HepG2 (cell line): ENCODE results near the gene PTPRD. TPM values are rescaled to one million over a fixed set of nuclear protein-coding genes. Genes with fewer than 3 reads are reported as not detected.

Source experiments
- ATAC-seq: fragments of 200-7000 bp; cut with Tn5 transposase; 3 replicates; pipeline ENCODE4 v1.9.1; 2020; ENCODE audit warnings: mild to moderate bottlenecking, moderate library complexity
- BruUV-seq: library from RNA; stranded (reverse); fragments of 400-500 nt; replicated peaks from 2 replicates; lab custom pipeline; 2021; lab: Mats Ljungman, UMichigan
- CTCF ChIA-PET: fragments of 300-600 bp; formaldehyde crosslinking; extraction: SDS; loops from one replicate; lab custom pipeline; 2021; ENCODE audit warnings: low total read pairs, inconsistent platforms, low intra/inter-chr PET ratio; lab: Yijun Ruan, JAX
- POLR2A ChIA-PET: fragments of 350-600 bp; sonication (Branson Sonifier 250); formaldehyde crosslinking; loops from one replicate; lab custom pipeline; 2020; ENCODE audit warnings: antibody characterized with exemption, inconsistent platforms; lab: Yijun Ruan, JAX
- DNase-seq: peaks from one replicate; pipeline ENCODE4 v3.0.0-alpha.2; 2015; ENCODE audit warnings: low spot score
- FAIRE-seq: peaks from 3 replicates; lab custom pipeline; 2011; peaks lifted over from hg19 to GRCh38; lab: Jason Lieb, UNC
- H2AFZ ChIP-seq: one replicate; pipeline ENCODE4 v1.6.1; 2011; ENCODE audit warnings: low read length, inconsistent platforms
- H3K27ac ChIP-seq: fragments of 300-600 bp; 3 replicates; pipeline ENCODE4 v1.8.0; 2011; ENCODE audit warnings: mixed run types, mild to moderate bottlenecking, mixed read lengths, low read length, inconsistent platforms; ENCODE audit not compliant: insufficient read depth; ENCODE audit errors: extremely low read length
- H3K27me3 ChIP-seq, 2 experiments: fragments of 200-600 bp in 1 of 2; 2 replicates in 1 of 2; 3 replicates in 1 of 2; pipeline versions ENCODE4 v1.6.0 to v1.8.0; 2011; ENCODE audit warnings: low read length in 2 of 2, mild to moderate bottlenecking in 2 of 2, moderate library complexity in 2 of 2, inconsistent platforms in 1 of 2; ENCODE audit not compliant: insufficient read depth in 2 of 2, control insufficient read depth in 1 of 2
- H3K36me3 ChIP-seq, 2 experiments: fragments of 200-600 bp in 1 of 2; replicated peaks in 1 of 2; 2 replicates in 1 of 2; 3 replicates in 1 of 2; pipeline versions ENCODE4 v1.5.1 to v1.8.0; 2011; ENCODE audit warnings: low read length in 2 of 2, inconsistent platforms in 1 of 2; ENCODE audit not compliant: insufficient read depth in 2 of 2, control insufficient read depth in 1 of 2
- H3K4me1 ChIP-seq: 2 replicates; pipeline ENCODE4 v1.5.1; 2012; ENCODE audit warnings: low read length, inconsistent platforms; ENCODE audit not compliant: insufficient read depth
- H3K4me2 ChIP-seq: 2 replicates; pipeline ENCODE4 v1.6.0; 2011; ENCODE audit warnings: low read depth, low read length, inconsistent platforms
- H3K4me3 ChIP-seq, 3 experiments: fragments of 200-600 bp in 1 of 3; sonication (generic), shearing (Covaris generic) in 1 of 3; replicated peaks in 1 of 3; 2 replicates each; pipeline ENCODE4 v1.5.1; 2011 to 2016; ENCODE audit warnings: low read length in 3 of 3, inconsistent platforms in 2 of 3, low read depth in 2 of 3, mild to moderate bottlenecking in 2 of 3, control low read depth in 1 of 3, mixed read lengths in 1 of 3; ENCODE audit not compliant: insufficient read depth in 1 of 3
- H3K79me2 ChIP-seq: one replicate; pipeline ENCODE4 v1.6.1; 2011; ENCODE audit warnings: low read length, inconsistent platforms; ENCODE audit not compliant: insufficient read depth
- H3K9ac ChIP-seq: 2 replicates; pipeline ENCODE4 v1.6.0; 2011; ENCODE audit warnings: mild to moderate bottlenecking, low read depth, low read length, inconsistent platforms; ENCODE audit not compliant: insufficient read depth
- H3K9me3 ChIP-seq: 2 replicates; pipeline ENCODE4 v1.5.1; 2012; ENCODE audit warnings: mild to moderate bottlenecking, low read length
- H4K20me1 ChIP-seq: 2 replicates; pipeline ENCODE4 v1.6.0; 2011; ENCODE audit warnings: inconsistent platforms, mild to moderate bottlenecking, low read length, moderate library complexity; ENCODE audit not compliant: insufficient read depth
- CEBPB ChIP-seq: IDR thresholded peaks from 2 replicates; pipeline ENCODE4 v1.6.1; 2011; ENCODE audit warnings: low read depth, low read length, improper control_type of control experiment, borderline replicate concordance
- CREM ChIP-seq, 2 experiments: sonication (generic) in 1 of 2; formaldehyde crosslinking in 1 of 2; IDR thresholded peaks; 2 replicates each; pipeline versions ENCODE4 v1.4.0 to v1.6.1; 2016 to 2020; ENCODE audit warnings: antibody characterized with exemption in 1 of 2, mild to moderate bottlenecking in 1 of 2, missing genetic modification reagents in 1 of 2
- HBP1 ChIP-seq: IDR thresholded peaks from 2 replicates; pipeline ENCODE4 v1.6.1; 2016; ENCODE audit warnings: low read depth, control low read depth
- HINFP ChIP-seq: sonication (generic); formaldehyde crosslinking; IDR thresholded peaks from 2 replicates; pipeline ENCODE4 v1.4.0; 2020; ENCODE audit warnings: low read depth, mild to moderate bottlenecking, missing genetic modification reagents
- HNF1A ChIP-seq, 2 experiments: sonication (generic) in 1 of 2; formaldehyde crosslinking in 1 of 2; IDR thresholded peaks; 2 replicates each; pipeline versions ENCODE4 v1.4.0 to v1.6.1; 2016 to 2020; ENCODE audit warnings: borderline replicate concordance in 1 of 2, low read depth in 1 of 2, mild to moderate bottlenecking in 1 of 2, missing genetic modification reagents in 1 of 2
- MXI1 ChIP-seq: IDR thresholded peaks from 3 replicates; pipeline ENCODE4 v1.6.1; 2012; ENCODE audit warnings: low read depth, low read length, inconsistent platforms, borderline replicate concordance
- PAF1 ChIP-seq: IDR thresholded peaks from 2 replicates; pipeline ENCODE4 v1.6.1; 2016; ENCODE audit warnings: missing genetic modification reagents, missing compliant biosample characterization
- PITX1 ChIP-seq: sonication (generic); formaldehyde crosslinking; IDR thresholded peaks from 2 replicates; pipeline ENCODE4 v1.5.1; 2020; ENCODE audit warnings: mild to moderate bottlenecking, missing genetic modification reagents
- PLRG1 ChIP-seq: fragments of 450-650 bp; conservative IDR thresholded peaks from 2 replicates; pipeline ENCODE4 v1.6.1; 2016
- SMAD9 ChIP-seq: sonication (generic); formaldehyde crosslinking; IDR thresholded peaks from 2 replicates; pipeline ENCODE4 v1.5.1; 2020; ENCODE audit warnings: mild to moderate bottlenecking, missing genetic modification reagents
- SPEN ChIP-seq: sonication (generic); formaldehyde crosslinking; IDR thresholded peaks from 2 replicates; pipeline ENCODE4 v1.5.1; 2020; ENCODE audit warnings: low read depth, mild to moderate bottlenecking, missing genetic modification reagents
- SRSF4 ChIP-seq: fragments of 200-400 bp; formaldehyde crosslinking; IDR thresholded peaks from one replicate; pipeline ENCODE4 v1.6.1; 2018; ENCODE audit warnings: mild to moderate bottlenecking, low read depth, low read length, moderate library complexity; ENCODE audit not compliant: poor library complexity, severe bottlenecking
- STAG1 ChIP-seq: sonication (generic); formaldehyde crosslinking; IDR thresholded peaks from 2 replicates; pipeline ENCODE4 v1.4.0; 2020; ENCODE audit warnings: missing genetic modification reagents
- TARDBP ChIP-seq: sonication (generic); formaldehyde crosslinking; IDR thresholded peaks from 2 replicates; pipeline ENCODE4 v1.8.0; 2022; ENCODE audit warnings: mild to moderate bottlenecking, missing genetic modification reagents
- TMF1 ChIP-seq: sonication (generic); formaldehyde crosslinking; IDR thresholded peaks from 2 replicates; pipeline ENCODE4 v1.8.1; 2022; ENCODE audit warnings: low read depth, missing genetic modification reagents
- ZNF335 ChIP-seq: sonication (generic); formaldehyde crosslinking; IDR thresholded peaks from 2 replicates; pipeline ENCODE4 v1.4.0; 2020; ENCODE audit warnings: missing genetic modification reagents
- ZSCAN22 ChIP-seq: sonication (generic); formaldehyde crosslinking; IDR thresholded peaks from 2 replicates; pipeline ENCODE4 v1.4.0; 2020; ENCODE audit warnings: mild to moderate bottlenecking, missing genetic modification reagents
- WGBS: methylation state at CpG from one replicate; pipeline ENCODE4 v1.1.6; 2017; ENCODE audit warnings: low lambda C conversion rate; 5-methylcytosine and 5-hydroxymethylcytosine counted together
- in situ Hi-C: cut with HindIII; loops from 2 replicates; pipeline ENCODE4 v1.10.0; 2017; ENCODE audit warnings: low pct_unique_long_range_greater_than_20kb; ENCODE audit not compliant: extremely low pct_ligation_motif_present
- intact Hi-C: fragments of 100-400 bp; cut with micrococcal nuclease; formaldehyde crosslinking; loops from one replicate; pipeline ENCODE4 v1.10.0; 2022; ENCODE audit not compliant: unreplicated experiment
- polyA plus RNA-seq, 8 experiments: library from polyadenylated mRNA; depleted of rRNA in 3 of 8; stranded (reverse) in 7 of 8; unstranded in 1 of 8; fragments of >200 nt; fragmentation: Illumina TruSeq in 4 of 8; extraction: Trizol in 4 of 8; gene quantifications; 2 replicates each; pipeline versions ENCODE4 v1.2.1 to v1.2.3, GENCODE V29; 2011 to 2016; ENCODE audit warnings: low read depth in 4 of 8, missing spikeins in 1 of 8, mixed read lengths in 1 of 8; ENCODE audit not compliant: insufficient read depth in 1 of 8
- total RNA-seq, 5 experiments: library from RNA; depleted of rRNA; stranded (reverse); fragments of >200 nt; fragmentation: Illumina TruSeq; extraction: Trizol; gene quantifications; 2 replicates each; pipeline ENCODE4 v1.2.3, GENCODE V29; 2016; ENCODE audit warnings: low read depth in 1 of 5

PTPRD gene
- total and polyA plus RNA-seq, 2 of the 13 experiments (the other 11 are each of a cell fraction or from before 2014, with no cell fraction given): 0.05 TPM; not detected in 1

DNA sequence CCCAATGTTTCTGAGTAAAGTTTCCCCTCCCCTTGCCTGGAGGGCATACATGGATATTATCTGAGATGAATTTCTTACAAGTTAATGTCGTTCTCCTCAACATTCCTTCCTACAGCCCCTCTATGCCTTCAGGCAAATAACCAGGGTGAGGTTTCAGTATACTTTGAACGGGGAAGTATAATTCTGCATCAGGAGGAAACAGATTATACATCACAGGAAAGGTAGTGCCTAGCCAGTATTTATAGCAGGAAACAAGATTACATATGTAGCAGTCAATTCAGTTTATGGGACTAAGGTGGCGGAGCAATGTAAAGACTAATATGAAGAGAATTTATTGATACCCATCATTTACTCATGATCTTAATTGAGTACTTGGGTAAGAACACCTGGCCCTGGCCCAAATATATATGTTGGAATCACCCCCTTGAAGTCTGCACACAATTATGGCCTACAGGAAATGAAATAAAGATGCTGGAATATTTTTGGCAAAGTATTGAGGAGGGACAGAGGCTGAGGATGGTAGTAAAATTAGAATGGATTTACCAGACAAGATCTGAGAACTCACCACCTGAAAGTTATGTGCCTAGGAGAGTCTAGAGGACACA, 661.1 kb downstream of the PTPRD start:
- H3K36me3 ChIP-seq: no peaks in the 10 kb centered on the region
- H3K4me1 ChIP-seq: no peaks in the 10 kb centered on the region
- no peaks in the 10 kb centered on the region for H3K79me2 ChIP-seq
- no peaks in the 10 kb centered on the region for H3K27me3 ChIP-seq
- no peak overlapping the region for H3K4me2 ChIP-seq
- in situ Hi-C loops: no loop called here
- no peaks in the 10 kb centered on the region for H4K20me1 ChIP-seq
- no peaks in the 10 kb centered on the region for H3K9me3 ChIP-seq
- FAIRE-seq (no peak), DNase-seq (no peak), ATAC-seq (no peak)
- BruUV-seq: no TSS peak
- ChIA-PET CTCF (no interaction called here), POLR2A (no interaction called here)
- no peak overlapping the region for H2AFZ ChIP-seq
- H3K4me3 ChIP-seq: no peak overlapping the region
- WGBS: 30% methylated on average over 3 of the region's 3 CpGs
- H3K9ac ChIP-seq: no peak overlapping the region
- no peak overlapping the region for H3K27ac ChIP-seq
- intact Hi-C loops: no loop called here
- TF ChIP-seq TARDBP (CRISPR knock-in tag) (no peak), MXI1 (no peak), TMF1 (no peak), PAF1 (no peak), ZSCAN22 (CRISPR knock-in tag) (no peak), STAG1 (CRISPR knock-in tag) (no peak), SRSF4 (no peak), PITX1 (CRISPR knock-in tag) (no peak), SMAD9 (CRISPR knock-in tag) (no peak), PLRG1 (no peak), CEBPB (no peak), ZNF335 (no peak), HINFP (CRISPR knock-in tag) (no peak), CREM (IDR thresholded peaks at IDR 0.05) (no peak), CREM (CRISPR knock-in tag; IDR thresholded peaks at IDR 0.05) (no peak), SPEN (CRISPR knock-in tag) (no peak), HNF1A (IDR thresholded peaks at IDR 0.05; ENCODE audit: low read depth) (no peak), HNF1A (CRISPR knock-in tag; IDR thresholded peaks at IDR 0.05; ENCODE audit: borderline replicate concordance) (no peak), HBP1 (no peak)
